HG02970 (cell line): ENCODE results near the gene KRTAP4-1.
"Not testable (repeated sequence)": the region's sequence is repeated elsewhere in the genome, so short reads cannot be mapped to it uniquely, and the experiment has no call there.

Source experiments
- ATAC-seq: cut with Tn5 transposase; IDR thresholded peaks from one replicate; pipeline ENCODE4 v1.9.1; 2021; ENCODE audit warnings: mild to moderate bottlenecking, moderate library complexity, moderate number of reproducible peaks; ENCODE audit not compliant: unreplicated experiment, low FRiP score

The KRTAP4-1 gene

GRCh38 chr17:41184480-41184961 is at the start of gene KRTAP4-1:
Gene KRTAP4-1, minus strand, starts transcription at chr17:41184911. Its CDS starts 57 bp downstream, at chr17:41184854.
- ATAC-seq, result no peak

GRCh38 chr17:41232399-41233105 is 47.8 kb upstream of the KRTAP4-1 start, which contains the start of gene KRTAP9-3:
Gene KRTAP9-3, plus strand, starts transcription at chr17:41232449. Its CDS starts 53 bp downstream, at chr17:41232502.
- ATAC-seq, result not testable (repeated sequence)

DNA sequence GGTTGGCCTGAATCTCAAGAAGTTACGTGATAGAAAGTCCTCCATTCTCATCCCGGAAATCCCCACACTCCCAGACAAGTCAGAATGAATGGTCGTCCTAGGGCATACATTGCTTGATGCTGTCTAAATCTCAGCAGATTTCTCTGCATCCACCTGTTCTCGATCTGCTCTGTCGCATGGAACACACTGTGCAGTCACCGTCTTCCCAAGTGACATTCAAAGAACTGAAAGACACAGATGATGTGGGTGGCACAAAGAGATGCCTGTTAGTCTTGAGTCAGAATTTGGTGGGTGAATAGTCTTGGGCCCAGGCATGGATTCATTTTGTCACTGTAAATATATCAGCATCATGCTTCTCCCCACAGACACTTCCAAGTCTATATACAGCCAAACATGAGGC is 47.0 kb upstream of the KRTAP4-1 start:
- no peak for ATAC-seq

GRCh38 chr17:41230094-41230493 is 45.4 kb upstream of the KRTAP4-1 start:
- no peak for ATAC-seq

DNA sequence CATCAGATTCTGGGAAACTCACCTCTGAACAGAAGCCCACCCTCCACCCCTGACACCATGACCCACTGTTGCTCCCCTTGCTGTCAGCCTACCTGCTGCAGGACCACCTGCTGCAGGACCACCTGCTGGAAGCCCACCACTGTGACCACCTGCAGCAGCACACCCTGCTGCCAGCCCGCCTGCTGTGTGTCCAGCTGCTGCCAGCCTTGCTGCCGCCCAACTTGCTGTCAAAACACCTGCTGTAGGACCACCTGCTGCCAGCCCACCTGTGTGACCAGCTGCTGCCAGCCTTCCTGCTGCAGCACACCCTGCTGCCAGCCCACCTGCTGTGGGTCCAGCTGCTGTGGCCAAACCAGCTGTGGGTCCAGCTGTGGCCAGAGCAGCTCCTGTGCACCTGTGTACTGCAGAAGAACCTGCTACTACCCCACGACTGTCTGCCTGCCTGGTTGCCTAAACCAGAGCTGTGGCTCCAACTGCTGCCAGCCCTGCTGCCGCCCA is 41.9 kb upstream of the KRTAP4-1 start, which contains the start of gene KRTAP9-2:
KRTAP9-2 (plus strand) TSS at position 51 of the 498 bp plus-strand sequence; CDS start at position 58, 7 bp downstream.
- ATAC-seq, result not testable (repeated sequence)

GRCh38 chr17:41226051-41226450 is 41.3 kb upstream of the KRTAP4-1 start:
- no peak for ATAC-seq

DNA sequence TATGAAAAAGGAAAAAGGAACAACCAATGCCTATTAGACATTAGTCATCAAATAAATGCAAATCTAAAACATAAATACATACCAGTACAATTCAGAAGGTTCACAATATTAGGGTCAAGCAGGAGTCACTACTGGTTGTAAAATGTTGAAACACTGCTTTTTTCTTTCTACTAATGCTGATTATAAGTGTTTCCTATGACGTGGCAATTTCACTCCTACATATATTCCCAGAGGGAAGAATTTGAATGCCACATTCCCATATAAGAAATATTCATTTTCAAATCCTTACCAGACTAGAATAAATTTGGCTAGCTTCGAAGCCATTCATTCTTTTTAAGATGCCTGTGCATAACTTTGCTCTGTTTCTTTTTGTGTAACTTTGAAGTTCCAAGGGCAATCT is 39.1 kb upstream of the KRTAP4-1 start:
- ATAC-seq, result no peak

DNA sequence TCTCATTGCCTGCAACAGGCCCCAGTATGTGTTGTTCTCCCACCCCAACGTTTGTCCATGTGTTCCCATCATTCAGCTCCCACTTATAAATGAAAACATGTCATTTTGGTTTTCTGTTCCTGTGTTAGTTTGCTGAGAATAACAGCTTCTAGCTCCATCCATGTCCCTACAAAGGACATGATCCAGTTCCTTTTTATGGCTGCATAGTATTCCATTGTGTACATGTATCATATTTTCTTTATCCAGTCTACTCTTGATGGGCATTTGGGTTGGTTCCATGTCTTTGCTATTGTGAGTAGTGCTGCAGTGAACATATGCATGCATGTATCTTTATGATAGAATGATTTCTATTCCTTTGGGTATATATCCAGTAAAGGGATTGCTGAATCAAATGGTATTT is 31.0 kb upstream of the KRTAP4-1 start:
- ATAC-seq, result no peak

- ATAC-seq, result no peak
Measured at GRCh38 chr17:41212524-41213169, 27.9 kb upstream of the KRTAP4-1 start.

DNA sequence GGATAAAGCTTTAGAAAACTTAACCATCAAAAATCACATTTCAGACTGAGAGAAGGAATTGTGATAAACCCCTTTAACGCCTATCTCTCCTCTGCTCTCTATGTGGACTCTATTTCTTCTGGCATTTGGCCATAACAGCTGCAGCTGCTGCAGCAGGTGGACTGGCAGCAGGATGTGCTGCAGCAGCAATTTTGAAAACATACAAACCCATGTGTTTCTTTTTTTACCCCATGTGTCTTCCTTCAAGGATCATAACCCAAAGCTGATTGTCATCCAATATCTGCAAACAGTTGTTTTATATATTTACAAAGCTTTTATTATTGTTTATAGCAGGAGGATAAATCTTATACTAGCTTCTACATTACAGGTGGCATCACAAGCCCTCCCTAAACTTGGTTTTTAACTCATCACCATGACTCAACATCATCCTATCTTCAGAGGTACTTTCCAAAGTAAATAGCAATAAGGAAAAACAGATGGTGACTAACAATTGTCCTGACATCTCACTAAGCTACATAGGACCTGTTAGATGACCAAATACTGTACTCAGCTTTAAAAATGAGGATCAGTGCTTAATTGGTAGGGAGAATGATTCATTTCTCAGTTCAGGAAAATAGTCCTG is 27.2 kb upstream of the KRTAP4-1 start:
- no peak for ATAC-seq

DNA sequence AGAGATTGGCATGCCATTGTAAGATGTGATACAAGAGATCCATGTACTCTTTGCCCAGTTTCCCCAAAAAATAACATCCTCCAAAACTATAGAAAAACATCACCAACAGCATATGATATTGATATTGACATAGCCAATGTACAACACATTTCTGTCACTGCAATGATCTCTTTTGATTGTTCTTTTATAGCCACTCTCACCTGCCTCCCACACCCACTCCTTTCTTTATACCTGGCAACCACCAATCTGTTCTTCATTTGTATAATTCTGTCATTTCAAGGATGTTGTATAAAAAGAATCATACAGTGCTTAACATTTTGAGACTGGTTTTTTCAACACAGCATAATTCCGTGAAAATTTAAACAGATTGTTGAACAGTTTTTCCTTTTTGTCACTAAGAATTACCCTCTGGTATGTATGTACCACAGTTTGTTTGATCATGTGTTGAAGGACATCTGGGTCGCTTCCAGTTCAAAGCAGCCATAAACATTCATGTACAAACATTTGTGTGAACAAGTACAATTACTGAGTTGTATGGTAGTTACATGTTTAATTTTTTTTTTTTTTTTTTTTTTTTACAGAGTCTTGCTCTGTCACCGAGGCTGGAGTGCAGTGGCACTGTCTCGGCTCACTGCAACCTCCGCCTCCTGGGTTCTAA is 14.8 kb upstream of the KRTAP4-1 start:
- no peak for ATAC-seq

DNA sequence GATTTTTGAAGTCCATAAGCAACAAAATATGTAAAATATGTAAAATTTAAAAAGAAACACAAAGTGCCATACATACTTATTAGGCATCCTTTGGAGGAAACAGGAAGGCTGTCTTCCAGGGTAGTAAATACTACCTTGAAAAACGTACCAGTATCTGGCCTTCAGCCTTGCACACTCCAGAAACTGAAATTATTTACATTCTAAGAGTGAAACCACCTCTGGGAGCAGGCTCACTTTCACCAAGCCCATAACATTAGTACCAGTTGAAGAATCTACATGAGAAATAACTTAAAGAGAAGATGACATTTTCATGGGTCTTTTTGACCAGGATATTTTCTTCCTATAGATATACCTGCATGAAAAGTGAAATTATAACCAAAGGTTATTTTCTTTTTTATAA is 11.4 kb upstream of the KRTAP4-1 start:
- no peak for ATAC-seq

GRCh38 chr17:41190328-41190727 is 5.6 kb upstream of the KRTAP4-1 start:
- no peak for ATAC-seq

DNA sequence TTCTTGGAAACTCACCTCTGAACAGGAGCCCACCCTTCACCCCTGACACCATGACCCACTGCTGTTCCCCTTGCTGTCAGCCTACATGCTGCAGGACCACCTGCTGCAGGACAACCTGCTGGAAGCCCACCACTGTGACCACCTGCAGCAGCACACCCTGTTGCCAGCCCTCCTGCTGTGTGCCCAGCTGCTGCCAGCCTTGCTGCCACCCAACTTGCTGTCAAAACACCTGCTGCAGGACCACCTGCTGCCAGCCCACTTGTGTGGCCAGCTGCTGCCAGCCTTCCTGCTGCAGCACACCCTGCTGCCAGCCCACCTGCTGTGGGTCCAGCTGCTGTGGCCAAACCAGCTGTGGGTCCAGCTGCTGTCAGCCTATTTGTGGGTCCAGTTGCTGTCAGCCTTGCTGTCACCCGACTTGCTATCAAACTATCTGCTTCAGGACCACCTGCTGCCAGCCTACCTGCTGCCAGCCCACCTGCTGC is 5.2 kb upstream of the KRTAP4-1 start, which contains the start of gene KRTAP9-1:
KRTAP9-1 (plus strand) TSS at position 51 of the 482 bp plus-strand sequence; CDS start at position 51, 0 bp downstream.
- not testable (repeated sequence) for ATAC-seq

- no peak for ATAC-seq
Measured at GRCh38 chr17:41186872-41187271, 2.2 kb upstream of the KRTAP4-1 start.

- ATAC-seq, result no peak
Measured at GRCh38 chr17:41185001-41185400, 290 bp upstream of the KRTAP4-1 start.

DNA sequence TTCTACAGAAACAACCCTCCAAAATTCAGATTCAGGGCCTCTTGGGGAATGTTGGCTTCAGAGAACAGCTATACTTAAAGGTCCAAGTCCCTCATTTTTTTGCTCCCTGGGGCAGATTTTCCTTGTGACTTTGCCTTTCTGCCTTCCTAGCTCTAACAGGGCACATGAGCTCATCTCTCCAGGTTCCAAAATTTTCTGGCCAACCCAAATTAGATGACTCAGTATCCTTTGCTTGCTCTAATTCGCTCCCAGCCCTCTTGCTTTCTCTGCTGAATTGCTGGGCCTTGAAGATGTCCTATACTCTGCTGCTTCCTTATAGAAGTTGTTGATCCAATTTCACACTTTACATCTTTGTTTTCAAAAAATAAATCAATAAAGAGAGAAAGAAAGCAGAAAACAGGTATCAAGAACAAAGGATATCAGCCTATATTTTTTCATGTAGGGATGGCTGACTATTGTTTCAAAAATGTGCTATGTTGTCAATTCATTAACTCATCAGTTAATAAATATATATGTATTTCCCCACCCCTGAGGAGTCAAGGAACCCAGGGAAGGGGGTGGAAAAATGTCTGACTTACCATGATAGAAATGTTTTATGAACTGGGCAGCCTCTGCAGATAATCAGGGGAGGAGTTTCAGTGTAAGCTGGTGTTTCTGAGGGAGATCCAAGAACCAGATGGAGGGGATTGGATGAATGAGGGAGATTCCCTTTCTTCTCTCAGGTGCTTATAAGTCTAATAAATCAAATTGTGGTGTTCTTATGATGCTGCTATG is 5.7 kb downstream of the KRTAP4-1 start:
- ATAC-seq, result no peak

- no peak for ATAC-seq
Measured at GRCh38 chr17:41178341-41178740, 6.4 kb downstream of the KRTAP4-1 start.

- no peak for ATAC-seq
Measured at GRCh38 chr17:41177727-41178271, 6.9 kb downstream of the KRTAP4-1 start, which contains the start of gene KRTAP4-2. Gene KRTAP4-2, minus strand, starts transcription at chr17:41178221. Its CDS starts 57 bp downstream, at chr17:41178164.
